Suppressor macrophage (primary cell): ENCODE results near the gene CUX1.
A peak's percentile ranks its signal among the peaks of the same experiment; 100 is the strongest.

ENCODE experiments used
- DNase-seq, 4 experiments: peaks; one replicate each; pipeline ENCODE4 v3.0.0-alpha.2; 2020 to 2022

CUX1 gene

GRCh38 chr7:101985903-101986734 is 168.7 kb downstream of the CUX1 start:
- no peak for DNase-seq

- no peak for DNase-seq
These were observed 170.1 kb downstream of the CUX1 start for GRCh38 chr7:101987494-101987893.

GRCh38 chr7:101988060-101988459 is 170.6 kb downstream of the CUX1 start:
- peak; percentile 2 to 37 (median 16) for DNase-seq

GRCh38 chr7:101988513-101988912 is 171.1 kb downstream of the CUX1 start:
- DNase-seq = no peak

- DNase-seq = no peak
These were observed 171.7 kb downstream of the CUX1 start for GRCh38 chr7:101989101-101989500.

GRCh38 chr7:101990811-101991418 is 173.5 kb downstream of the CUX1 start:
- DNase-seq = peak; percentile 41 to 71 (median 65)

GRCh38 chr7:101991860-101992259 is 174.4 kb downstream of the CUX1 start:
- DNase-seq = no peak

- no peak for DNase-seq
These were observed 175.9 kb downstream of the CUX1 start for GRCh38 chr7:101993311-101993710.

GRCh38 chr7:101995121-101995520 is 177.7 kb downstream of the CUX1 start:
- DNase-seq = no peak

GRCh38 chr7:101996131-101996691 is 178.8 kb downstream of the CUX1 start:
- DNase-seq = no peak

GRCh38 chr7:101996876-101997275 is 179.4 kb downstream of the CUX1 start:
- no peak for DNase-seq

GRCh38 chr7:101998029-101998905 is 180.8 kb downstream of the CUX1 start:
- DNase-seq = no peak

GRCh38 chr7:101998906-101999240 is 181.4 kb downstream of the CUX1 start:
- no peak for DNase-seq

GRCh38 chr7:101999393-101999792 is 182.0 kb downstream of the CUX1 start:
- DNase-seq = no peak

- no peak for DNase-seq
These were observed 182.7 kb downstream of the CUX1 start for GRCh38 chr7:102000123-102000522.

GRCh38 chr7:102004229-102004628 is 186.8 kb downstream of the CUX1 start:
- no peak for DNase-seq

- no peak for DNase-seq
These were observed 187.4 kb downstream of the CUX1 start for GRCh38 chr7:102004848-102005247.

GRCh38 chr7:102005933-102006480 is 188.6 kb downstream of the CUX1 start:
- no peak for DNase-seq

- no peak for DNase-seq
These were observed 189.3 kb downstream of the CUX1 start for GRCh38 chr7:102006695-102007094.

- DNase-seq = no peak
These were observed 191.3 kb downstream of the CUX1 start for GRCh38 chr7:102008535-102009262.

GRCh38 chr7:102009628-102010027 is 192.2 kb downstream of the CUX1 start:
- no peak for DNase-seq
